CD14-positive monocyte (primary cell): Measurements from ENCODE around the gene RGMB. TPM values are rescaled to one million over a fixed set of nuclear protein-coding genes. Genes with fewer than 3 reads are reported as not detected.

Source experiments
- DNase-seq, 3 donors: peaks; one replicate each; pipeline ENCODE4 v3.0.0-alpha.2; 2011 to 2022
- H2AFZ ChIP-seq: 2 replicates; pipeline ENCODE4 v1.6.0; 2012; ENCODE audit warnings: mild to moderate bottlenecking, low read depth, low read length, inconsistent platforms; ENCODE audit not compliant: insufficient read depth, poor library complexity, severe bottlenecking
- H3K27ac ChIP-seq, 2 donors: 1 replicate in 1 of 2; 2 replicates in 1 of 2; pipeline ENCODE4 v1.5.1; 2012 to 2013; ENCODE audit warnings: low read length in 2 of 2, control low read depth in 1 of 2, inconsistent platforms in 1 of 2, low read depth in 1 of 2, mild to moderate bottlenecking in 1 of 2
- H3K27me3 ChIP-seq, 2 donors: one replicate each; pipeline versions ENCODE4 v1.6.0 to v1.6.1; 2011 to 2013; ENCODE audit warnings: low read length in 2 of 2; ENCODE audit not compliant: control insufficient read depth in 2 of 2, insufficient read depth in 2 of 2
- H3K36me3 ChIP-seq, 2 donors: replicated peaks in 1 of 2; 1 replicate in 1 of 2; 2 replicates in 1 of 2; pipeline versions ENCODE4 v1.5.1 to v1.6.1; 2012 to 2013; ENCODE audit warnings: low read length in 2 of 2, control low read depth in 1 of 2, inconsistent platforms in 1 of 2, mild to moderate bottlenecking in 1 of 2; ENCODE audit not compliant: insufficient read depth in 2 of 2, control insufficient read depth in 1 of 2
- H3K4me1 ChIP-seq, 2 donors: 1 replicate in 1 of 2; 2 replicates in 1 of 2; pipeline versions ENCODE4 v1.5.1 to v1.6.1; 2012 to 2013; ENCODE audit warnings: low read length in 2 of 2, control low read depth in 1 of 2, inconsistent platforms in 1 of 2, mild to moderate bottlenecking in 1 of 2, moderate library complexity in 1 of 2; ENCODE audit not compliant: insufficient read depth in 2 of 2, control insufficient read depth in 1 of 2
- H3K4me2 ChIP-seq: replicated peaks from 2 replicates; pipeline ENCODE3; 2012; ENCODE audit warnings: low read length, moderate library complexity, mild to moderate bottlenecking; ENCODE audit not compliant: poor library complexity, severe bottlenecking; ENCODE audit errors: extremely low read depth
- H3K4me3 ChIP-seq, 3 experiments: fragments of 200-600 bp in 1 of 3; sonication (generic) in 1 of 3; replicated peaks in 1 of 3; 1 replicate in 2 of 3; 2 replicates in 1 of 3; pipeline ENCODE4 v1.5.1; 2011 to 2013; ENCODE audit warnings: low read length in 3 of 3, mild to moderate bottlenecking in 3 of 3, control low read depth in 2 of 3, low read depth in 2 of 3, inconsistent platforms in 1 of 3, moderate library complexity in 1 of 3
- H3K79me2 ChIP-seq: 2 replicates; pipeline ENCODE4 v1.6.0; 2012; ENCODE audit warnings: mild to moderate bottlenecking, control low read depth, inconsistent platforms, low read length, moderate library complexity; ENCODE audit not compliant: insufficient read depth
- H3K9ac ChIP-seq: 2 replicates; pipeline ENCODE4 v1.6.0; 2017; ENCODE audit warnings: low read length, mild to moderate bottlenecking; ENCODE audit not compliant: insufficient read depth, poor library complexity, severe bottlenecking
- H3K9me3 ChIP-seq, 2 donors: replicated peaks in 1 of 2; 1 replicate in 1 of 2; 2 replicates in 1 of 2; pipeline versions ENCODE4 v1.5.1 to v1.6.1; 2012 to 2013; ENCODE audit warnings: low read length in 2 of 2, control low read depth in 1 of 2; ENCODE audit not compliant: control insufficient read depth in 1 of 2, insufficient read depth in 1 of 2
- H4K20me1 ChIP-seq: 2 replicates; pipeline ENCODE4 v1.6.0; 2012; ENCODE audit warnings: mild to moderate bottlenecking, low read length, control low read depth, moderate library complexity; ENCODE audit not compliant: insufficient read depth
- H3K27ac Mint-ChIP-seq, 7 donors: one replicate each; pipeline ENCODE4 v1.8.0; 2020; ENCODE audit warnings: mild to moderate bottlenecking in 7 of 7, mixed read lengths in 7 of 7, moderate library complexity in 6 of 7, inconsistent platforms in 2 of 7
- H3K27me3 Mint-ChIP-seq, 3 donors: one replicate each; pipeline ENCODE4 v1.8.0; 2021 to 2022; ENCODE audit warnings: low read depth in 3 of 3, mild to moderate bottlenecking in 3 of 3, mixed read lengths in 3 of 3, moderate library complexity in 3 of 3, inconsistent platforms in 1 of 3
- H3K36me3 Mint-ChIP-seq, 2 donors: one replicate each; pipeline ENCODE4 v1.8.0; 2020; ENCODE audit warnings: mixed read lengths in 2 of 2, inconsistent platforms in 1 of 2, mild to moderate bottlenecking in 1 of 2
- H3K4me1 Mint-ChIP-seq: one replicate; pipeline ENCODE4 v1.8.0; 2020; ENCODE audit warnings: mild to moderate bottlenecking, mixed read lengths
- H3K4me3 Mint-ChIP-seq, 2 donors: one replicate each; pipeline ENCODE4 v1.8.0; 2020; ENCODE audit warnings: mild to moderate bottlenecking in 2 of 2, mixed read lengths in 2 of 2, moderate library complexity in 1 of 2
- H3K9me3 Mint-ChIP-seq, 7 donors: one replicate each; pipeline ENCODE4 v1.8.0; 2020 to 2022; ENCODE audit warnings: mixed read lengths in 7 of 7, mild to moderate bottlenecking in 6 of 7, moderate library complexity in 6 of 7, inconsistent platforms in 2 of 7
- WGBS: methylation state at CpG from one replicate; pipeline ENCODE4 v1.1.5; 2013; ENCODE audit warnings: missing lambda C conversion rate; ENCODE audit not compliant: insufficient coverage; 5-methylcytosine and 5-hydroxymethylcytosine counted together
- intact Hi-C, 2 donors: fragments of 100-400 bp; cut with micrococcal nuclease; formaldehyde crosslinking; loops; one replicate each; pipeline versions ENCODE4 v1.15.0 to v1.15.1; 2023
- polyA plus RNA-seq, 3 donors: library from polyadenylated mRNA; depleted of rRNA in 1 of 3; unstranded in 2 of 3; stranded (reverse) in 1 of 3; fragments of 300-500 nt in 2 of 3; fragments of >200 nt in 1 of 3; fragmentation: Illumina TruSeq in 2 of 3; gene quantifications; 1 replicate in 2 of 3; 2 replicates in 1 of 3; pipeline ENCODE4 v1.2.3, GENCODE V29; 2012 to 2021
- TF ChIP-seq, protein P1 (sequence below): fragments of 200-600 bp; IDR thresholded peaks from one replicate; pipeline ENCODE4 v1.8.0; 2022; ENCODE audit warnings: antibody characterized with exemption, mild to moderate bottlenecking

Gene RGMB
- polyA plus RNA-seq, 3 donors: 0.12 to 0.17 TPM; not detected in 1

DNA sequence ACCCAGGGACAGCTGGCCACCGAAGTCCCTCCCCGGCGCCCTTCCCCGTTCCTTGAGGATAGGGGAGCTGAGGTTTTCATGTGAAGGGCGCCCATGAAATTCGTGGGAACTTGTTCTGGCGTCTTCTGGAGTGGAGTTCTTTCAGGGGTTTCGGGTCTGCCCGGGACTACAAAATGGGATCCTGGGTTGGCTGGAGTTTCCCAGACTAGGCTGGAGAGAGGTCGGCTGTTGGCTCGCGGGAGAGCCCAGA lies 3.6 kb upstream of the RGMB start:
- Mint-ChIP-seq H3K4me3 (peak overlapping the region; percentile 89 to 98), H3K4me1 (peaks cover 52% of the 10 kb centered on the region), H3K27me3 (peaks cover 74 to 92% (median 79%) of the 10 kb centered on the region in 3 donors), H3K27ac (no peak overlapping the region), H3K36me3 (peaks cover 12 to 23% of the 10 kb centered on the region in 2 donors), H3K9me3 (peaks cover 7 to 51% (median 40%) of the 10 kb centered on the region in 7 donors)
- H3K9ac ChIP-seq: peak overlapping the region; percentile 15
- peaks cover 53 to 62% of the 10 kb centered on the region in 2 donors for H3K4me1 ChIP-seq
- no peaks in the 10 kb centered on the region for H3K79me2 ChIP-seq
- peak overlapping the region; percentile 98 for H3K4me2 ChIP-seq
- H3K36me3 ChIP-seq: no peaks in the 10 kb centered on the region
- H3K4me3 ChIP-seq: peak overlapping the region; percentile 57 to 84 (median 61)
- peaks cover 8 to 16% of the 10 kb centered on the region in 2 donors for H3K9me3 ChIP-seq
- WGBS: under 1% methylated on average over 12 of the region's 12 CpGs
- TF ChIP-seq, protein P1, sequence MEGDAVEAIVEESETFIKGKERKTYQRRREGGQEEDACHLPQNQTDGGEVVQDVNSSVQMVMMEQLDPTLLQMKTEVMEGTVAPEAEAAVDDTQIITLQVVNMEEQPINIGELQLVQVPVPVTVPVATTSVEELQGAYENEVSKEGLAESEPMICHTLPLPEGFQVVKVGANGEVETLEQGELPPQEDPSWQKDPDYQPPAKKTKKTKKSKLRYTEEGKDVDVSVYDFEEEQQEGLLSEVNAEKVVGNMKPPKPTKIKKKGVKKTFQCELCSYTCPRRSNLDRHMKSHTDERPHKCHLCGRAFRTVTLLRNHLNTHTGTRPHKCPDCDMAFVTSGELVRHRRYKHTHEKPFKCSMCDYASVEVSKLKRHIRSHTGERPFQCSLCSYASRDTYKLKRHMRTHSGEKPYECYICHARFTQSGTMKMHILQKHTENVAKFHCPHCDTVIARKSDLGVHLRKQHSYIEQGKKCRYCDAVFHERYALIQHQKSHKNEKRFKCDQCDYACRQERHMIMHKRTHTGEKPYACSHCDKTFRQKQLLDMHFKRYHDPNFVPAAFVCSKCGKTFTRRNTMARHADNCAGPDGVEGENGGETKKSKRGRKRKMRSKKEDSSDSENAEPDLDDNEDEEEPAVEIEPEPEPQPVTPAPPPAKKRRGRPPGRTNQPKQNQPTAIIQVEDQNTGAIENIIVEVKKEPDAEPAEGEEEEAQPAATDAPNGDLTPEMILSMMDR: no peak
- no peak overlapping the region for H3K27ac ChIP-seq
- DNase-seq: peak in 1 of 3 donors; percentile 28
- H3K27me3 ChIP-seq: peaks cover 55 to 89% of the 10 kb centered on the region in 2 donors
- H2AFZ ChIP-seq: peak overlapping the region; percentile 69
- H4K20me1 ChIP-seq: no peaks in the 10 kb centered on the region
- intact Hi-C loops: no loop called here

DNA sequence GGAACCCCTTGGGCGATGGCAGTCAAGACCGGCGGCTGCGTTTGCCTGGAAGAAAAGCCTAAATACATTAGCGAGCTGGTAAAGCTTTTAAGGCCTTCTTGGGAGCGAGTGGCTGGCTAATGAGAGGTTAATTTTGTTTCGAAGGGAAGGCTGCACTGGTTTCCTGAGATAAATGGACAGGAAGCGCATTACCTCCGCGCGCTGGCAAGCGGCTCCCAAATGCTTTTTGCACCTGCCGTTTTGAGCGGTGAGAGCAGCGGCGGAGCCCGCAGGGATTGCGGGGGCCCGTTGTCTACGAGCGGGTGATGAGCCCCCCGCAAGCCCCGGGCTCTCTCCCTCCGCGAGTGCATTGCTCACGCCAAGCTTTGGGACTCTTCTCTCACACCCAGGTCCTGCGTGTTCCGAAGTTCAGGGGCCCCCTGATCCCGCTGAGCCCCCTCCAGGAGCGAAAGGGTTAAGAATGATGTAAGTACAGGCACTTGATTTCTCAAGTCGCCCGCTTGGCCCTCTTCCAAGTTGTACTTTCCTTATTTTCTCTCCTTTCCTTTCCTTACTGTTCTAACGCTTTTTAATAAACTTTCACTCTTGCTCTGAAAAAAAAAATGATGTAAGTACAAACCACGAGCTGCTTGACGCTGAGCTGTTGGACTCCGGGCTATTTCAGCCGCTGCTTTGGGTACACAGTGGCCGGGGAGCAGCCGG lies 3.1 kb upstream of the RGMB start:
- H3K27me3 ChIP-seq: peaks cover 59 to 89% of the 10 kb centered on the region in 2 donors
- peak overlapping the region; percentile 69 for H2AFZ ChIP-seq
- H3K9ac ChIP-seq: peak overlapping the region; percentile 15
- H3K36me3 ChIP-seq: no peaks in the 10 kb centered on the region
- WGBS: 0% methylated on average over 32 of the region's 39 CpGs
- no peaks in the 10 kb centered on the region for H3K79me2 ChIP-seq
- peak overlapping the region; percentile 98 for H3K4me2 ChIP-seq
- TF ChIP-seq, protein P1: no peak
- Mint-ChIP-seq H3K4me1 (peaks cover 54% of the 10 kb centered on the region), H3K27ac (peak overlapping the region in 2 of 7 donors; percentile 71 to 88), H3K27me3 (peaks cover 79 to 94% (median 81%) of the 10 kb centered on the region in 3 donors), H3K9me3 (peaks cover 7 to 54% (median 40%) of the 10 kb centered on the region in 7 donors), H3K36me3 (peaks cover 12 to 25% of the 10 kb centered on the region in 2 donors), H3K4me3 (peak overlapping the region; percentile 89 to 98)
- intact Hi-C loops: no loop called here
- H3K4me3 ChIP-seq: peak overlapping the region; percentile 57 to 84 (median 61)
- H3K4me1 ChIP-seq: peaks cover 53 to 63% of the 10 kb centered on the region in 2 donors
- no peak overlapping the region for H3K27ac ChIP-seq
- no peaks in the 10 kb centered on the region for H4K20me1 ChIP-seq
- DNase-seq: peak in 2 of 3 donors; percentile 25 to 34
- peaks cover 8 to 20% of the 10 kb centered on the region in 2 donors for H3K9me3 ChIP-seq
